ENCODE measurements around the gene ENHO.

The ENHO gene

GRCh38 chr9:34546102-34546833, 23.5 kb upstream of the ENHO start:
- H3K4me3 ChIP-seq (ENCODE audit: insufficient read depth, low read length, poor library complexity, severe bottlenecking), result no peak overlapping the region
- no peaks in the 10 kb centered on the region for H3K79me2 ChIP-seq (ENCODE audit: insufficient read depth, low read length)
- TF ChIP-seq CTCF (IDR thresholded peaks at IDR 0.05; ENCODE audit: insufficient read depth, low read length, poor library complexity, severe bottlenecking) (no peak), EZH2phosphoT487 (conservative IDR thresholded peaks at IDR 0.05; ENCODE audit: low read length) (no peak)

GRCh38 chr9:34545497-34545896, 22.7 kb upstream of the ENHO start:
- H3K79me2 ChIP-seq (ENCODE audit: insufficient read depth, low read length), result no peaks in the 10 kb centered on the region
- no peak overlapping the region for H3K4me2 ChIP-seq (ENCODE audit: low read depth, low read length, poor library complexity, severe bottlenecking)
- H3F3A ChIP-seq (ENCODE audit: insufficient read depth), result no peaks in the 10 kb centered on the region
- H3K9me3 ChIP-seq (ENCODE audit: insufficient read depth, low read length), result no peaks in the 10 kb centered on the region
- H3K36me3 ChIP-seq (ENCODE audit: low read length), result no peaks in the 10 kb centered on the region
- H3K4me3 ChIP-seq (ENCODE audit: insufficient read depth, low read length, poor library complexity, severe bottlenecking), result no peak overlapping the region
- H3K27ac ChIP-seq (ENCODE audit: low read depth, low read length), result no peak overlapping the region
- no peaks in the 10 kb centered on the region for H3K9me2 ChIP-seq (replicated peaks; ENCODE audit: insufficient read depth, low read length)
- no peak for TF ChIP-seq EZH2phosphoT487 (conservative IDR thresholded peaks at IDR 0.05; ENCODE audit: low read length)
- H3K27me3 ChIP-seq (ENCODE audit: low read length), result no peaks in the 10 kb centered on the region
- H4K20me1 ChIP-seq (ENCODE audit: low read depth, low read length), result no peaks in the 10 kb centered on the region
- H2AFZ ChIP-seq (ENCODE audit: low read depth, low read length, severe bottlenecking), result no peak overlapping the region
- no peak overlapping the region for H3K9ac ChIP-seq (ENCODE audit: low read length)

More at GRCh38 chr9:34546102-34546833, 23.5 kb upstream of the ENHO start:
- no peaks in the 10 kb centered on the region for H3K36me3 ChIP-seq (ENCODE audit: low read length)
- H2AFZ ChIP-seq (ENCODE audit: low read depth, low read length, severe bottlenecking), result no peak overlapping the region
- no peaks in the 10 kb centered on the region for H3K9me2 ChIP-seq (replicated peaks; ENCODE audit: insufficient read depth, low read length)
- no peak overlapping the region for H3K9ac ChIP-seq (ENCODE audit: low read length)
- no peaks in the 10 kb centered on the region for H3F3A ChIP-seq (ENCODE audit: insufficient read depth)
- H3K27ac ChIP-seq (ENCODE audit: low read depth, low read length), result no peak overlapping the region
- no peaks in the 10 kb centered on the region for H3K9me3 ChIP-seq (ENCODE audit: insufficient read depth, low read length)
- no peaks in the 10 kb centered on the region for H4K20me1 ChIP-seq (ENCODE audit: low read depth, low read length)
- H3K27me3 ChIP-seq (ENCODE audit: low read length), result no peaks in the 10 kb centered on the region
- H3K4me2 ChIP-seq (ENCODE audit: low read depth, low read length, poor library complexity, severe bottlenecking), result no peak overlapping the region

- H2AFZ ChIP-seq (ENCODE audit: low read depth, low read length, severe bottlenecking), result no peak overlapping the region
- H3K4me3 ChIP-seq (ENCODE audit: insufficient read depth, low read length, poor library complexity, severe bottlenecking), result no peak overlapping the region
- H3K9ac ChIP-seq (ENCODE audit: low read length), result no peak overlapping the region
- no peaks in the 10 kb centered on the region for H3K9me2 ChIP-seq (replicated peaks; ENCODE audit: insufficient read depth, low read length)
- TF ChIP-seq EZH2phosphoT487 (conservative IDR thresholded peaks at IDR 0.05; ENCODE audit: low read length) (no peak), CTCF (IDR thresholded peaks at IDR 0.05; ENCODE audit: insufficient read depth, low read length, poor library complexity, severe bottlenecking) (no peak)
- H3K9me3 ChIP-seq (ENCODE audit: insufficient read depth, low read length), result no peaks in the 10 kb centered on the region
- H4K20me1 ChIP-seq (ENCODE audit: low read depth, low read length), result no peaks in the 10 kb centered on the region
- no peaks in the 10 kb centered on the region for H3K27me3 ChIP-seq (ENCODE audit: low read length)
- no peaks in the 10 kb centered on the region for H3K36me3 ChIP-seq (ENCODE audit: low read length)
- H3K27ac ChIP-seq (ENCODE audit: low read depth, low read length), result no peak overlapping the region
- H3F3A ChIP-seq (ENCODE audit: insufficient read depth), result no peaks in the 10 kb centered on the region
- no peak overlapping the region for H3K4me2 ChIP-seq (ENCODE audit: low read depth, low read length, poor library complexity, severe bottlenecking)
- H3K79me2 ChIP-seq (ENCODE audit: insufficient read depth, low read length), result no peaks in the 10 kb centered on the region
Observed at GRCh38 chr9:34544035-34544434, 21.2 kb upstream of the ENHO start.

- Histone ChIP-seq H3K9me3 (ENCODE audit: insufficient read depth, low read length) (no peaks in the 10 kb centered on the region), H2AFZ (ENCODE audit: low read depth, low read length, severe bottlenecking) (no peak overlapping the region), H3K79me2 (ENCODE audit: insufficient read depth, low read length) (no peaks in the 10 kb centered on the region), H4K20me1 (ENCODE audit: low read depth, low read length) (no peaks in the 10 kb centered on the region), H3K9ac (ENCODE audit: low read length) (no peak overlapping the region), H3K36me3 (ENCODE audit: low read length) (no peaks in the 10 kb centered on the region), H3K9me2 (replicated peaks; ENCODE audit: insufficient read depth, low read length) (no peaks in the 10 kb centered on the region), H3F3A (ENCODE audit: insufficient read depth) (no peaks in the 10 kb centered on the region), H3K4me3 (ENCODE audit: insufficient read depth, low read length, poor library complexity, severe bottlenecking) (no peak overlapping the region), H3K27ac (ENCODE audit: low read depth, low read length) (no peak overlapping the region), H3K4me2 (ENCODE audit: low read depth, low read length, poor library complexity, severe bottlenecking) (no peak overlapping the region), H3K27me3 (ENCODE audit: low read length) (no peaks in the 10 kb centered on the region)
- TF ChIP-seq EZH2phosphoT487 (conservative IDR thresholded peaks at IDR 0.05; ENCODE audit: low read length) (no peak), CTCF (IDR thresholded peaks at IDR 0.05; ENCODE audit: insufficient read depth, low read length, poor library complexity, severe bottlenecking) (no peak)
Observed at GRCh38 chr9:34541540-34541939, 18.8 kb upstream of the ENHO start.

Measured in SU-DHL-6 (cell line).